Hematopoietic multipotent progenitor cell treated with erythropoietin and hydrocortisone succinate and interleukin-3 and kit ligand, for 17 days (in vitro differentiated cells): ENCODE measurements around the gene MAST4.

Source experiments
- DNase-seq: peaks from one replicate; pipeline ENCODE4 v3.0.0-alpha.2; 2015; ENCODE audit warnings: low spot score

MAST4 gene

DNA sequence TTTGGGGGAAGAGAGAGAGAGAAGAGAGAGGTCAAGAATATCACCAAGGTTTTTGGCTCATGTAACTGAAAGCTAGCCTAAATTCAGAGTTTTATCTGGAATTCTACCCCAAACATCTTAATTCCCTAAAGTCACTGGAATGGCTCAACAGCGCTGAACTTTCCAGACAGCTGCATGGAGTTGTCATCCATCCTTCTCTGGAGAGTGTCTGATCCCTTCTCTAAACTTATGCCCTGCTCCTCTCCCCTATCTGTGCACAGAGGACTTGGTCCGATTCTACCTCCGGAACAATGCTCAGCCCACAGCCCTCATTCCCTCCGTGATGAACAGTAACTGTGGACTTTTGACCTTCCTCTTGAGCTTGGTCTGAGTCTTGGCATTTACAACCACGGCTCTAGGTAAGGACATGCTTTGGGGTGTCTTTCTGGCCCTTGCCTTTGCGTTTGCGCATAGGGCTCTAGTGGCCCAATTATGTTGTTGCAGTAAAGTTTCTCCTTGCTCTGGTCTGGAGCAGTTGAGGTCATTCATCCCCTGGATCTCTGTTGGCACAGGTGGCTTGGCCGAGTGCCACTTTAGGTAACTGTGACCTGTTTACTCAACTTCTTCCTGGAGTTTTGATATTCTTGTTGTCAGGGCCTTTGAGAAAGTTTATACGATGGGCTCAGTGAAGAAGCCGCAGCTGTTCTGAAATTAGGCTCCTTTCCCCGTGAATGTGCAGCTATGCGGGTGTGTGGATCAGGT lies 618.7 kb downstream of the MAST4 start:
- no peak for DNase-seq

DNA sequence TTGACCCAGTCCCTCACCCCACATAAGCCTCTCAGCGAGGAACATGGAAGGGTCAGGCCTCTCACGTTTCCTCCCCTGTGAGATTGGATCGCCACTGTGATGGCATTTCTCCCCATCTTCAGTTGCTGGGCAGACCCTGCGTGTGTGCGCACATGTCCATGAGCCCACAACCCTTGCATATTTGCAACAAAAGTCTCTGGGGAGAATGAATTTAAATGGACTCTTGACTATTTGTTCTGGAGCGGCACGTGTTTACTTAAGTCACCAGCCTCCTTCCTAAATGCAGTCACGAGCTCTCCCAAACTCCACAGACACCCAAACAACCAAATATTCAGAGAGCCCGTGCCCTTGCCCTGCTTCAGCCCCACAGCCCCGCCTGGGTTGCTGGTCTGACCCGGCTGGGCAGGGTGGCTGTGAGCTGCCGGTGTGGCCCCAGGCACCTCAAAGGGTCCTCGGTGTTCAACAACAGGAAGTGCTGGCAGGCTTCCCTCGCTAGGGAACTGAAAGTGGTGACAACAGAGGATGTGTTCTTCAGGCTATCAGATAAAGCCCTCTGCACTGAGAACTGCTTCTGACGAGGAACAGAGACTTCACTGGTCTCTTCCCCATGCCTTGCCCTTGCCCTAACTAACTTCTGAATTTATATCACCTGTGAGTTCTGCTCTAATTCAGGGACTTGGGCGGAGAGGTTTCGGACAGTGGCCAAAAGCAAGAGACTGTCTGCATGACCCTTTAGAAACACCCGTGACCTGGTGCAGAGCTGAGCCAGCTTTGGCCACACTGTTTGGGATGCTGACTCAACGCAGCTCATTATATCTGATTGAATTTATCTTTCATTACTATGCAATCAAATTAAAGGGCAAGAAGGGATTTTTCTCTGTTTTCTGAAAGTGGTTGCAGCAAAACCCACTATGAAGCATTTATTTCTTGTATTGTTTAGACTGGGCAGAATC lies 619.6 kb downstream of the MAST4 start:
- no peak for DNase-seq

DNA sequence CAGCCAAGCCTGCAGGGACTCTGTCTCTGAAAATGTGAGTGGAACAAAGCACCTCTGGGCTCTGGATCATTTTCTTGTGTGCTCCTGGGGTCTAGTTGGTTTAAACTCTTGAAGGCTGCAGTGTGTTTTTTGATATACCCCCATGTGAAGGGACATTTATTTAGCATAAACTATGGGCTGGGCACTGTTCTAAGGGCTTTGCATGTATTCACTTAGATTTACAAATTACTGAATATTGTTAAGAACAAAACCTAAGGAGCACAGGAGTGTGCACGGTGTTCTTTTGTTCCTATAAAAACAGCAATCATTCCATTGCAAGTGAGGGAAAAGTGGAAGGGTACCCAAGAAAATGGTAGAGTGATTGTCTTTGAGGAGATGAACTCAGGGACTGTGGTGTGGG lies 620.4 kb downstream of the MAST4 start:
- DNase-seq, result no peak
